ENCODE data around the gene MTG2.

DNA sequence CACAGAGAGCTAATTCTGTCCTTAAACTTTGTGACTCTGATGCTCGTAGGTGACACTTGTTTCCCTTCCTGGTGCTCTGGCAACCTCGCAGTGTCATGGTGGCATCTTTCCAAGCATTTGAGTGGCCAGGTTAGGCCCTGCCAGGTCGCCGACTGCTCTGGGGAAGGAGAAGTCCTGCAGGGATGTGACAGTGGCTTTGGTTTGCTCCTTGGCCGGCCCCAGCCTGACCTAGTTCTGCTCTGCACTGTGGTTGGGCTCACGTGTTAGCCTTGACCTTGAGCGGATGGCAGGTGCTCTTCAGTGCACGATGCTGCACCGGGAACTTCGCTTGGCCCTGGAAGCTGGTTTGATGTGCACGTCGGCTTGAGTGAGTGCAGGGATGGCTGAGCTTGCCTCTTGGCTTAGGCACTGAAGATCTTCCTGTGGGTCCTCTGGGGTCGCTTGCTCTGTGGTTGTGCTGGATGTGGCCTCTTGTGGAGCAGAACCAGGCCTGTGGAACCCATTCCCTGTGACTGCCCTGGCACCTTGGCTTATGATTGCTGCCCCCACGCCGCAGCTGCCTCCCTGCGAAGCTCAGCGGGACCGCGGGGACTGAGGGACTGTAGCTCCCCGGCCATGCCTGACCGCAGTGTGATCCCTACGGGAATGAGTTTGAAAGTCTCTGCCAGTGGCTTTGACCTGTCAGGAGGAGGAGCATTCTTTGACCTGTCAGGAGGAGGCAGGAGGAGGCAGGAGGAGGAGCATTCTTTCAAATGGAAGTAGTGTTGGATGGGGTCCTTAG is 64.2 kb downstream of the MTG2 start:
- TF ChIP-seq, protein P1, sequence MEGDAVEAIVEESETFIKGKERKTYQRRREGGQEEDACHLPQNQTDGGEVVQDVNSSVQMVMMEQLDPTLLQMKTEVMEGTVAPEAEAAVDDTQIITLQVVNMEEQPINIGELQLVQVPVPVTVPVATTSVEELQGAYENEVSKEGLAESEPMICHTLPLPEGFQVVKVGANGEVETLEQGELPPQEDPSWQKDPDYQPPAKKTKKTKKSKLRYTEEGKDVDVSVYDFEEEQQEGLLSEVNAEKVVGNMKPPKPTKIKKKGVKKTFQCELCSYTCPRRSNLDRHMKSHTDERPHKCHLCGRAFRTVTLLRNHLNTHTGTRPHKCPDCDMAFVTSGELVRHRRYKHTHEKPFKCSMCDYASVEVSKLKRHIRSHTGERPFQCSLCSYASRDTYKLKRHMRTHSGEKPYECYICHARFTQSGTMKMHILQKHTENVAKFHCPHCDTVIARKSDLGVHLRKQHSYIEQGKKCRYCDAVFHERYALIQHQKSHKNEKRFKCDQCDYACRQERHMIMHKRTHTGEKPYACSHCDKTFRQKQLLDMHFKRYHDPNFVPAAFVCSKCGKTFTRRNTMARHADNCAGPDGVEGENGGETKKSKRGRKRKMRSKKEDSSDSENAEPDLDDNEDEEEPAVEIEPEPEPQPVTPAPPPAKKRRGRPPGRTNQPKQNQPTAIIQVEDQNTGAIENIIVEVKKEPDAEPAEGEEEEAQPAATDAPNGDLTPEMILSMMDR (IDR thresholded peaks at IDR 0.05): no peak
- TF ChIP-seq, protein P2, sequence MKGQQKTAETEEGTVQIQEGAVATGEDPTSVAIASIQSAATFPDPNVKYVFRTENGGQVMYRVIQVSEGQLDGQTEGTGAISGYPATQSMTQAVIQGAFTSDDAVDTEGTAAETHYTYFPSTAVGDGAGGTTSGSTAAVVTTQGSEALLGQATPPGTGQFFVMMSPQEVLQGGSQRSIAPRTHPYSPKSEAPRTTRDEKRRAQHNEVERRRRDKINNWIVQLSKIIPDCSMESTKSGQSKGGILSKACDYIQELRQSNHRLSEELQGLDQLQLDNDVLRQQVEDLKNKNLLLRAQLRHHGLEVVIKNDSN (IDR thresholded peaks at IDR 0.05; ENCODE audit: borderline replicate concordance, low read depth): no peak
- TF ChIP-seq RAD21 (IDR thresholded peaks at IDR 0.05; ENCODE audit: low read length) (no peak), SIN3A (IDR thresholded peaks at IDR 0.05; ENCODE audit: borderline replicate concordance, low read depth, low read length) (no peak), EZH2phosphoT487 (IDR thresholded peaks at IDR 0.05; ENCODE audit: borderline replicate concordance, low read depth) (no peak), CHD2 (IDR thresholded peaks at IDR 0.05; ENCODE audit: low read length, partially characterized antibody) (no peak), TAF1 (IDR thresholded peaks at IDR 0.05; ENCODE audit: borderline replicate concordance, low read depth, low read length) (no peak), TEAD4 (IDR thresholded peaks at IDR 0.05; ENCODE audit: borderline replicate concordance, insufficient read depth) (no peak), EP300 (IDR thresholded peaks at IDR 0.05; ENCODE audit: borderline replicate concordance in 1 of 2, low read depth in 1 of 2, low read length in 1 of 2) (no peak), POLR2AphosphoS5 (IDR thresholded peaks at IDR 0.05; ENCODE audit: low read depth, low read length) (no peak)
- TF ChIP-seq, protein P3, sequence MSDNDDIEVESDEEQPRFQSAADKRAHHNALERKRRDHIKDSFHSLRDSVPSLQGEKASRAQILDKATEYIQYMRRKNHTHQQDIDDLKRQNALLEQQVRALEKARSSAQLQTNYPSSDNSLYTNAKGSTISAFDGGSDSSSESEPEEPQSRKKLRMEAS (IDR thresholded peaks at IDR 0.05; ENCODE audit: low read depth): no peak
- TF ChIP-seq, protein P4, sequence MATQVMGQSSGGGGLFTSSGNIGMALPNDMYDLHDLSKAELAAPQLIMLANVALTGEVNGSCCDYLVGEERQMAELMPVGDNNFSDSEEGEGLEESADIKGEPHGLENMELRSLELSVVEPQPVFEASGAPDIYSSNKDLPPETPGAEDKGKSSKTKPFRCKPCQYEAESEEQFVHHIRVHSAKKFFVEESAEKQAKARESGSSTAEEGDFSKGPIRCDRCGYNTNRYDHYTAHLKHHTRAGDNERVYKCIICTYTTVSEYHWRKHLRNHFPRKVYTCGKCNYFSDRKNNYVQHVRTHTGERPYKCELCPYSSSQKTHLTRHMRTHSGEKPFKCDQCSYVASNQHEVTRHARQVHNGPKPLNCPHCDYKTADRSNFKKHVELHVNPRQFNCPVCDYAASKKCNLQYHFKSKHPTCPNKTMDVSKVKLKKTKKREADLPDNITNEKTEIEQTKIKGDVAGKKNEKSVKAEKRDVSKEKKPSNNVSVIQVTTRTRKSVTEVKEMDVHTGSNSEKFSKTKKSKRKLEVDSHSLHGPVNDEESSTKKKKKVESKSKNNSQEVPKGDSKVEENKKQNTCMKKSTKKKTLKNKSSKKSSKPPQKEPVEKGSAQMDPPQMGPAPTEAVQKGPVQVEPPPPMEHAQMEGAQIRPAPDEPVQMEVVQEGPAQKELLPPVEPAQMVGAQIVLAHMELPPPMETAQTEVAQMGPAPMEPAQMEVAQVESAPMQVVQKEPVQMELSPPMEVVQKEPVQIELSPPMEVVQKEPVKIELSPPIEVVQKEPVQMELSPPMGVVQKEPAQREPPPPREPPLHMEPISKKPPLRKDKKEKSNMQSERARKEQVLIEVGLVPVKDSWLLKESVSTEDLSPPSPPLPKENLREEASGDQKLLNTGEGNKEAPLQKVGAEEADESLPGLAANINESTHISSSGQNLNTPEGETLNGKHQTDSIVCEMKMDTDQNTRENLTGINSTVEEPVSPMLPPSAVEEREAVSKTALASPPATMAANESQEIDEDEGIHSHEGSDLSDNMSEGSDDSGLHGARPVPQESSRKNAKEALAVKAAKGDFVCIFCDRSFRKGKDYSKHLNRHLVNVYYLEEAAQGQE (IDR thresholded peaks at IDR 0.05; ENCODE audit: low read depth, low read length): no peak
- TF ChIP-seq, protein P5, sequence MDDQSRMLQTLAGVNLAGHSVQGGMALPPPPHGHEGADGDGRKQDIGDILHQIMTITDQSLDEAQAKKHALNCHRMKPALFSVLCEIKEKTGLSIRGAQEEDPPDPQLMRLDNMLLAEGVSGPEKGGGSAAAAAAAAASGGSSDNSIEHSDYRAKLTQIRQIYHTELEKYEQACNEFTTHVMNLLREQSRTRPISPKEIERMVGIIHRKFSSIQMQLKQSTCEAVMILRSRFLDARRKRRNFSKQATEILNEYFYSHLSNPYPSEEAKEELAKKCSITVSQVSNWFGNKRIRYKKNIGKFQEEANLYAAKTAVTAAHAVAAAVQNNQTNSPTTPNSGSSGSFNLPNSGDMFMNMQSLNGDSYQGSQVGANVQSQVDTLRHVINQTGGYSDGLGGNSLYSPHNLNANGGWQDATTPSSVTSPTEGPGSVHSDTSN (IDR thresholded peaks at IDR 0.05): no peak
